ENCODE results near the gene MAMLD1.

Gene MAMLD1

GRCh38 chrX:150355913-150356312 lies 7.2 kb upstream of the MAMLD1 start:
- DNase-seq: no peak

GRCh38 chrX:150357790-150358189 lies 5.3 kb upstream of the MAMLD1 start:
- DNase-seq: no peak

GRCh38 chrX:150358651-150359050 lies 4.5 kb upstream of the MAMLD1 start:
- no peak for DNase-seq

GRCh38 chrX:150360331-150360730 lies 2.8 kb upstream of the MAMLD1 start:
- DNase-seq: no peak

GRCh38 chrX:150361070-150361776 lies 1.9 kb upstream of the MAMLD1 start:
- DNase-seq: no peak

GRCh38 chrX:150361777-150362351 lies 1.3 kb upstream of the MAMLD1 start:
- DNase-seq: no peak

- no peak for DNase-seq
Observed at GRCh38 chrX:150363561-150364346, 637 bp downstream of the MAMLD1 start.

GRCh38 chrX:150364347-150365050 lies 1.4 kb downstream of the MAMLD1 start:
- no peak for DNase-seq

GRCh38 chrX:150365051-150365989 lies 2.2 kb downstream of the MAMLD1 start:
- DNase-seq: peak; percentile 23

GRCh38 chrX:150365990-150366911 lies 3.1 kb downstream of the MAMLD1 start:
- peak; percentile 20 for DNase-seq

- DNase-seq: no peak
Observed at GRCh38 chrX:150366951-150367545, 3.9 kb downstream of the MAMLD1 start.

GRCh38 chrX:150370589-150371312 lies 7.6 kb downstream of the MAMLD1 start:
- no peak for DNase-seq

- no peak for DNase-seq
Observed at GRCh38 chrX:150371877-150372276, 8.8 kb downstream of the MAMLD1 start.

GRCh38 chrX:150372280-150372679 lies 9.2 kb downstream of the MAMLD1 start:
- no peak for DNase-seq

GRCh38 chrX:150372756-150373155 lies 9.6 kb downstream of the MAMLD1 start:
- DNase-seq: no peak

GRCh38 chrX:150375243-150375770 lies 12.2 kb downstream of the MAMLD1 start:
- DNase-seq: no peak

- no peak for DNase-seq
Observed at GRCh38 chrX:150377005-150377404, 13.9 kb downstream of the MAMLD1 start.

GRCh38 chrX:150405006-150405405 lies 41.9 kb downstream of the MAMLD1 start:
- DNase-seq: no peak

- DNase-seq: no peak
Observed at GRCh38 chrX:150405576-150405975, 42.5 kb downstream of the MAMLD1 start.

GRCh38 chrX:150406596-150406995 lies 43.5 kb downstream of the MAMLD1 start:
- no peak for DNase-seq
